HepG2 (cell line): ENCODE results near the gene WBP1. TPM values are rescaled to one million over a fixed set of nuclear protein-coding genes. Genes with fewer than 3 reads are reported as not detected.

Source experiments
- FOXA3 ChIP-seq: IDR thresholded peaks from 2 replicates; pipeline ENCODE4 v1.6.1; 2016; ENCODE audit warnings: missing genetic modification reagents, missing compliant biosample characterization
- SP140L ChIP-seq: sonication (generic); formaldehyde crosslinking; IDR thresholded peaks from 2 replicates; pipeline ENCODE4 v1.4.0; 2020; ENCODE audit warnings: missing genetic modification reagents, borderline replicate concordance
- TCF7L2 ChIP-seq: IDR thresholded peaks from 2 replicates; pipeline ENCODE4 v1.6.1; 2011; ENCODE audit warnings: mild to moderate bottlenecking, low read depth, low read length, moderate library complexity
- ZNF598 ChIP-seq: sonication (generic); formaldehyde crosslinking; IDR thresholded peaks from 2 replicates; pipeline ENCODE4 v1.5.1; 2020; ENCODE audit warnings: mild to moderate bottlenecking, missing genetic modification reagents, borderline replicate concordance
- ZNF891 ChIP-seq: sonication (generic); formaldehyde crosslinking; IDR thresholded peaks from 2 replicates; pipeline ENCODE4 v1.5.0; 2020; ENCODE audit warnings: mild to moderate bottlenecking, missing genetic modification reagents
- polyA plus RNA-seq, 8 experiments: library from polyadenylated mRNA; depleted of rRNA in 3 of 8; stranded (reverse) in 7 of 8; unstranded in 1 of 8; fragments of >200 nt; fragmentation: Illumina TruSeq in 4 of 8; extraction: Trizol in 4 of 8; gene quantifications; 2 replicates each; pipeline versions ENCODE4 v1.2.1 to v1.2.3, GENCODE V29; 2011 to 2016; ENCODE audit warnings: low read depth in 4 of 8, missing spikeins in 1 of 8, mixed read lengths in 1 of 8; ENCODE audit not compliant: insufficient read depth in 1 of 8
- total RNA-seq, 5 experiments: library from RNA; depleted of rRNA; stranded (reverse); fragments of >200 nt; fragmentation: Illumina TruSeq; extraction: Trizol; gene quantifications; 2 replicates each; pipeline ENCODE4 v1.2.3, GENCODE V29; 2016; ENCODE audit warnings: low read depth in 1 of 5
- TF ChIP-seq, protein P1 (sequence below): sonication (generic); formaldehyde crosslinking; IDR thresholded peaks from 2 replicates; pipeline ENCODE4 v1.4.0; 2020; ENCODE audit warnings: mild to moderate bottlenecking, missing genetic modification reagents
- TF ChIP-seq, protein P2 (sequence below): sonication (generic); formaldehyde crosslinking; IDR thresholded peaks from 2 replicates; pipeline ENCODE4 v1.5.1; 2020; ENCODE audit warnings: missing genetic modification reagents, mild to moderate bottlenecking, borderline replicate concordance
- TF ChIP-seq, protein P3 (sequence below): sonication (generic); formaldehyde crosslinking; IDR thresholded peaks from 2 replicates; pipeline ENCODE4 v1.5.0; 2020; ENCODE audit warnings: mild to moderate bottlenecking, missing genetic modification reagents, borderline replicate concordance
- TF ChIP-seq, protein P4 (sequence below): sonication (generic); formaldehyde crosslinking; conservative IDR thresholded peaks from 2 replicates; pipeline ENCODE4 v1.4.0; 2020; ENCODE audit warnings: mild to moderate bottlenecking, missing genetic modification reagents, moderate library complexity
- TF ChIP-seq, protein P5 (sequence below): IDR thresholded peaks from 2 replicates; pipeline ENCODE4 v1.6.1; 2016; ENCODE audit warnings: low read depth, control low read depth

WBP1 gene
- total and polyA plus RNA-seq, 2 of the 13 experiments (the other 11 are each of a cell fraction or from before 2014, with no cell fraction given) = 38.8 to 85.7 TPM

DNA sequence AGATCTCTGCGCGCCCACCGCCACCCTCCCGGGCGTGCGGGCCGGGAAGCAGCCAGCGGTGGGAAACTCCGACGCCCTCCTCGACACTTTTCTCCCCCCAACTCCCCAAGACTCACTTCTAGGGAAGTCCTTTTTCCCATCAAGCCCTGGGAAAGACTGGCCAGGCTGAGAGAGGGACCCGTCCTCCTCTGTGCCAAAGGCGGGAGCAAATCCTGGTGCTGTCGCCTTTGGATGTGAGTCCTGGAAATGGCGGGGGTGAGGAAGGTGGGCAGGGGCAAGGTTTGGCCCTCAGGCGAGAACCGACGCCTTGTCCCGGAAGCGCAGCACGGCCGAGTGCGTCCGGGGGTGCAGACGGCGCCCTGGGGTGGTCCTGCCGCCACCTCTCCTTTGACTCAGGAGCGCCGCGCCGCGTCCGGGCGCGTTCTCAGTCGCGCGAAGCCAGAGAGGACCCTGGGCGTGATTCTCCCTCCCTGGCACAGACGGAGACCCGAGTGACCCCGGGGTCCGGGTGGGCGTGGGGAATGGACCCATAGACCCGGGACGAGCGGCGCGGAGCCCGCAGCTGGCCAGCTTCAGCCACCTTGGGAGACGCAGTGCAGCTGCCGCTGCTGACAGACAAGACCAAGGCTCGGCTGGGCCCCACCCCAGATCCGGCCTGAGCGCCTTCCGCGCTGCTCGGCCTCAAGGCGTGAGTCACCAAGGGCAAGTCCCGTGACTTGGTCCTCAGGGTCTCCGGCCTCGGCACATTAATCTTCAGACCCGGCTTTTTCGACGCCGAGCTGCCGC lies 44.7 kb downstream of the WBP1 start (continued):
- TF ChIP-seq, protein P1, sequence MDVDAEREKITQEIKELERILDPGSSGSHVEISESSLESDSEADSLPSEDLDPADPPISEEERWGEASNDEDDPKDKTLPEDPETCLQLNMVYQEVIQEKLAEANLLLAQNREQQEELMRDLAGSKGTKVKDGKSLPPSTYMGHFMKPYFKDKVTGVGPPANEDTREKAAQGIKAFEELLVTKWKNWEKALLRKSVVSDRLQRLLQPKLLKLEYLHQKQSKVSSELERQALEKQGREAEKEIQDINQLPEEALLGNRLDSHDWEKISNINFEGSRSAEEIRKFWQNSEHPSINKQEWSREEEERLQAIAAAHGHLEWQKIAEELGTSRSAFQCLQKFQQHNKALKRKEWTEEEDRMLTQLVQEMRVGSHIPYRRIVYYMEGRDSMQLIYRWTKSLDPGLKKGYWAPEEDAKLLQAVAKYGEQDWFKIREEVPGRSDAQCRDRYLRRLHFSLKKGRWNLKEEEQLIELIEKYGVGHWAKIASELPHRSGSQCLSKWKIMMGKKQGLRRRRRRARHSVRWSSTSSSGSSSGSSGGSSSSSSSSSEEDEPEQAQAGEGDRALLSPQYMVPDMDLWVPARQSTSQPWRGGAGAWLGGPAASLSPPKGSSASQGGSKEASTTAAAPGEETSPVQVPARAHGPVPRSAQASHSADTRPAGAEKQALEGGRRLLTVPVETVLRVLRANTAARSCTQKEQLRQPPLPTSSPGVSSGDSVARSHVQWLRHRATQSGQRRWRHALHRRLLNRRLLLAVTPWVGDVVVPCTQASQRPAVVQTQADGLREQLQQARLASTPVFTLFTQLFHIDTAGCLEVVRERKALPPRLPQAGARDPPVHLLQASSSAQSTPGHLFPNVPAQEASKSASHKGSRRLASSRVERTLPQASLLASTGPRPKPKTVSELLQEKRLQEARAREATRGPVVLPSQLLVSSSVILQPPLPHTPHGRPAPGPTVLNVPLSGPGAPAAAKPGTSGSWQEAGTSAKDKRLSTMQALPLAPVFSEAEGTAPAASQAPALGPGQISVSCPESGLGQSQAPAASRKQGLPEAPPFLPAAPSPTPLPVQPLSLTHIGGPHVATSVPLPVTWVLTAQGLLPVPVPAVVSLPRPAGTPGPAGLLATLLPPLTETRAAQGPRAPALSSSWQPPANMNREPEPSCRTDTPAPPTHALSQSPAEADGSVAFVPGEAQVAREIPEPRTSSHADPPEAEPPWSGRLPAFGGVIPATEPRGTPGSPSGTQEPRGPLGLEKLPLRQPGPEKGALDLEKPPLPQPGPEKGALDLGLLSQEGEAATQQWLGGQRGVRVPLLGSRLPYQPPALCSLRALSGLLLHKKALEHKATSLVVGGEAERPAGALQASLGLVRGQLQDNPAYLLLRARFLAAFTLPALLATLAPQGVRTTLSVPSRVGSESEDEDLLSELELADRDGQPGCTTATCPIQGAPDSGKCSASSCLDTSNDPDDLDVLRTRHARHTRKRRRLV = no peak
- TF ChIP-seq, protein P2, sequence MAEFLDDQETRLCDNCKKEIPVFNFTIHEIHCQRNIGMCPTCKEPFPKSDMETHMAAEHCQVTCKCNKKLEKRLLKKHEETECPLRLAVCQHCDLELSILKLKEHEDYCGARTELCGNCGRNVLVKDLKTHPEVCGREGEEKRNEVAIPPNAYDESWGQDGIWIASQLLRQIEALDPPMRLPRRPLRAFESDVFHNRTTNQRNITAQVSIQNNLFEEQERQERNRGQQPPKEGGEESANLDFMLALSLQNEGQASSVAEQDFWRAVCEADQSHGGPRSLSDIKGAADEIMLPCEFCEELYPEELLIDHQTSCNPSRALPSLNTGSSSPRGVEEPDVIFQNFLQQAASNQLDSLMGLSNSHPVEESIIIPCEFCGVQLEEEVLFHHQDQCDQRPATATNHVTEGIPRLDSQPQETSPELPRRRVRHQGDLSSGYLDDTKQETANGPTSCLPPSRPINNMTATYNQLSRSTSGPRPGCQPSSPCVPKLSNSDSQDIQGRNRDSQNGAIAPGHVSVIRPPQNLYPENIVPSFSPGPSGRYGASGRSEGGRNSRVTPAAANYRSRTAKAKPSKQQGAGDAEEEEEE (CRISPR knock-in tag) = no peak; the same call in 1 of the 2 replicates
- 0 out of 2 replicates have a peak, but pooled peaks have one; percentile 22 for TF ChIP-seq ZNF598 (CRISPR knock-in tag)
- TF ChIP-seq ZNF891 (CRISPR knock-in tag) = peak; percentile 70; the same call in 1 of the 2 replicates
- TF ChIP-seq, protein P3, sequence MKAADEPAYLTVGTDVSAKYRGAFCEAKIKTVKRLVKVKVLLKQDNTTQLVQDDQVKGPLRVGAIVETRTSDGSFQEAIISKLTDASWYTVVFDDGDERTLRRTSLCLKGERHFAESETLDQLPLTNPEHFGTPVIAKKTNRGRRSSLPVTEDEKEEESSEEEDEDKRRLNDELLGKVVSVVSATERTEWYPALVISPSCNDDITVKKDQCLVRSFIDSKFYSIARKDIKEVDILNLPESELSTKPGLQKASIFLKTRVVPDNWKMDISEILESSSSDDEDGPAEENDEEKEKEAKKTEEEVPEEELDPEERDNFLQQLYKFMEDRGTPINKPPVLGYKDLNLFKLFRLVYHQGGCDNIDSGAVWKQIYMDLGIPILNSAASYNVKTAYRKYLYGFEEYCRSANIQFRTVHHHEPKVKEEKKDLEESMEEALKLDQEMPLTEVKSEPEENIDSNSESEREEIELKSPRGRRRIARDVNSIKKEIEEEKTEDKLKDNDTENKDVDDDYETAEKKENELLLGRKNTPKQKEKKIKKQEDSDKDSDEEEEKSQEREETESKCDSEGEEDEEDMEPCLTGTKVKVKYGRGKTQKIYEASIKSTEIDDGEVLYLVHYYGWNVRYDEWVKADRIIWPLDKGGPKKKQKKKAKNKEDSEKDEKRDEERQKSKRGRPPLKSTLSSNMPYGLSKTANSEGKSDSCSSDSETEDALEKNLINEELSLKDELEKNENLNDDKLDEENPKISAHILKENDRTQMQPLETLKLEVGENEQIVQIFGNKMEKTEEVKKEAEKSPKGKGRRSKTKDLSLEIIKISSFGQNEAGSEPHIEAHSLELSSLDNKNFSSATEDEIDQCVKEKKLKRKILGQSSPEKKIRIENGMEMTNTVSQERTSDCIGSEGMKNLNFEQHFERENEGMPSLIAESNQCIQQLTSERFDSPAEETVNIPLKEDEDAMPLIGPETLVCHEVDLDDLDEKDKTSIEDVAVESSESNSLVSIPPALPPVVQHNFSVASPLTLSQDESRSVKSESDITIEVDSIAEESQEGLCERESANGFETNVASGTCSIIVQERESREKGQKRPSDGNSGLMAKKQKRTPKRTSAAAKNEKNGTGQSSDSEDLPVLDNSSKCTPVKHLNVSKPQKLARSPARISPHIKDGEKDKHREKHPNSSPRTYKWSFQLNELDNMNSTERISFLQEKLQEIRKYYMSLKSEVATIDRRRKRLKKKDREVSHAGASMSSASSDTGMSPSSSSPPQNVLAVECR (CRISPR knock-in tag) = peak; percentile 94
- TF ChIP-seq, protein P4, sequence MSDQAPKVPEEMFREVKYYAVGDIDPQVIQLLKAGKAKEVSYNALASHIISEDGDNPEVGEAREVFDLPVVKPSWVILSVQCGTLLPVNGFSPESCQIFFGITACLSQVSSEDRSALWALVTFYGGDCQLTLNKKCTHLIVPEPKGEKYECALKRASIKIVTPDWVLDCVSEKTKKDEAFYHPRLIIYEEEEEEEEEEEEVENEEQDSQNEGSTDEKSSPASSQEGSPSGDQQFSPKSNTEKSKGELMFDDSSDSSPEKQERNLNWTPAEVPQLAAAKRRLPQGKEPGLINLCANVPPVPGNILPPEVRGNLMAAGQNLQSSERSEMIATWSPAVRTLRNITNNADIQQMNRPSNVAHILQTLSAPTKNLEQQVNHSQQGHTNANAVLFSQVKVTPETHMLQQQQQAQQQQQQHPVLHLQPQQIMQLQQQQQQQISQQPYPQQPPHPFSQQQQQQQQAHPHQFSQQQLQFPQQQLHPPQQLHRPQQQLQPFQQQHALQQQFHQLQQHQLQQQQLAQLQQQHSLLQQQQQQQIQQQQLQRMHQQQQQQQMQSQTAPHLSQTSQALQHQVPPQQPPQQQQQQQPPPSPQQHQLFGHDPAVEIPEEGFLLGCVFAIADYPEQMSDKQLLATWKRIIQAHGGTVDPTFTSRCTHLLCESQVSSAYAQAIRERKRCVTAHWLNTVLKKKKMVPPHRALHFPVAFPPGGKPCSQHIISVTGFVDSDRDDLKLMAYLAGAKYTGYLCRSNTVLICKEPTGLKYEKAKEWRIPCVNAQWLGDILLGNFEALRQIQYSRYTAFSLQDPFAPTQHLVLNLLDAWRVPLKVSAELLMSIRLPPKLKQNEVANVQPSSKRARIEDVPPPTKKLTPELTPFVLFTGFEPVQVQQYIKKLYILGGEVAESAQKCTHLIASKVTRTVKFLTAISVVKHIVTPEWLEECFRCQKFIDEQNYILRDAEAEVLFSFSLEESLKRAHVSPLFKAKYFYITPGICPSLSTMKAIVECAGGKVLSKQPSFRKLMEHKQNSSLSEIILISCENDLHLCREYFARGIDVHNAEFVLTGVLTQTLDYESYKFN = peak; percentile 73; the same call in 1 of the 2 replicates
- TF ChIP-seq FOXA3 (CRISPR knock-in tag) = no peak; the same call in 1 of the 2 replicates
- no peak for TF ChIP-seq SP140L (CRISPR knock-in tag)
- TF ChIP-seq TCF7L2 = no peak
- TF ChIP-seq, protein P5, sequence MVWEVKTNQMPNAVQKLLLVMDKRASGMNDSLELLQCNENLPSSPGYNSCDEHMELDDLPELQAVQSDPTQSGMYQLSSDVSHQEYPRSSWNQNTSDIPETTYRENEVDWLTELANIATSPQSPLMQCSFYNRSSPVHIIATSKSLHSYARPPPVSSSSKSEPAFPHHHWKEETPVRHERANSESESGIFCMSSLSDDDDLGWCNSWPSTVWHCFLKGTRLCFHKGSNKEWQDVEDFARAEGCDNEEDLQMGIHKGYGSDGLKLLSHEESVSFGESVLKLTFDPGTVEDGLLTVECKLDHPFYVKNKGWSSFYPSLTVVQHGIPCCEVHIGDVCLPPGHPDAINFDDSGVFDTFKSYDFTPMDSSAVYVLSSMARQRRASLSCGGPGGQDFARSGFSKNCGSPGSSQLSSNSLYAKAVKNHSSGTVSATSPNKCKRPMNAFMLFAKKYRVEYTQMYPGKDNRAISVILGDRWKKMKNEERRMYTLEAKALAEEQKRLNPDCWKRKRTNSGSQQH (CRISPR knock-in tag) = peak; percentile 32; the same call in 1 of the 2 replicates
